NCI-H1105 treated with DMSO at 0.1 percent for 48 hours (cell line): ENCODE measurements around the gene TMEM45A.
"Not testable (repeated sequence)": the region's sequence is repeated elsewhere in the genome, so short reads cannot be mapped to it uniquely, and the experiment has no call there.

Source experiments
- DNase-seq: peaks from one replicate; lab custom pipeline; 2025; lab: John Stamatoyannopoulos, UW

The TMEM45A gene

GRCh38 chr3:100575704-100576103 is 83.3 kb downstream of the TMEM45A start:
- no peak for DNase-seq

- no peak for DNase-seq
Observed at GRCh38 chr3:100577382-100578008, 85.1 kb downstream of the TMEM45A start.

- no peak for DNase-seq
Observed at GRCh38 chr3:100578646-100579045, 86.2 kb downstream of the TMEM45A start.

- no peak for DNase-seq
Observed at GRCh38 chr3:100580147-100580546, 87.7 kb downstream of the TMEM45A start.

- no peak for DNase-seq
Observed at GRCh38 chr3:100581650-100582049, 89.2 kb downstream of the TMEM45A start.

- not testable (repeated sequence) for DNase-seq
Observed at GRCh38 chr3:100582157-100582556, 89.7 kb downstream of the TMEM45A start.

GRCh38 chr3:100584101-100584660 is 91.8 kb downstream of the TMEM45A start:
- no peak for DNase-seq

- no peak for DNase-seq
Observed at GRCh38 chr3:100586832-100587231, 94.4 kb downstream of the TMEM45A start.

GRCh38 chr3:100588251-100588650 is 95.8 kb downstream of the TMEM45A start:
- no peak for DNase-seq

GRCh38 chr3:100590114-100590839 is 97.9 kb downstream of the TMEM45A start:
- DNase-seq, result peak; percentile 67

GRCh38 chr3:100590840-100591147 is 98.4 kb downstream of the TMEM45A start:
- no peak for DNase-seq

- no peak for DNase-seq
Observed at GRCh38 chr3:100591411-100591810, 99.0 kb downstream of the TMEM45A start.

- peak; percentile 35 for DNase-seq
Observed at GRCh38 chr3:100600181-100601042, 108.0 kb downstream of the TMEM45A start.

- DNase-seq, result no peak
Observed at GRCh38 chr3:100602506-100603444, 110.4 kb downstream of the TMEM45A start.

GRCh38 chr3:100603469-100603868 is 111.0 kb downstream of the TMEM45A start:
- no peak for DNase-seq

GRCh38 chr3:100605358-100605757 is 112.9 kb downstream of the TMEM45A start:
- DNase-seq, result no peak

GRCh38 chr3:100606894-100607512 is 114.6 kb downstream of the TMEM45A start:
- DNase-seq, result no peak

- no peak for DNase-seq
Observed at GRCh38 chr3:100609305-100609704, 116.9 kb downstream of the TMEM45A start, which contains the start of gene ADGRG7. ADGRG7 (plus strand) TSS chr3:100609601; CDS start chr3:100609857, 256 bp downstream.

GRCh38 chr3:100609963-100610362 is 117.5 kb downstream of the TMEM45A start:
- no peak for DNase-seq

- no peak for DNase-seq
Observed at GRCh38 chr3:100611221-100611620, 118.8 kb downstream of the TMEM45A start.
